GM10248 (cell line): ENCODE results near the gene SLC25A21.

Experiments
- CTCF ChIA-PET: fragments of 300-600 bp; sonication (Branson Sonifier 250); formaldehyde crosslinking; extraction: SDS; loops from one replicate; lab custom pipeline; 2021; ENCODE audit warnings: antibody characterized with exemption; lab: Yijun Ruan, JAX
- POLR2A ChIA-PET: fragments of 350-650 bp; sonication (Branson Sonifier 250); formaldehyde crosslinking; extraction: SDS; loops from one replicate; lab custom pipeline; 2020; ENCODE audit warnings: antibody characterized with exemption; lab: Yijun Ruan, JAX
- DNase-seq: peaks from one replicate; pipeline ENCODE4 v3.0.0; 2012; ENCODE audit errors: extremely low spot score
- CTCF ChIP-seq: IDR thresholded peaks from 2 replicates; pipeline ENCODE4 v1.5.1; 2012; ENCODE audit warnings: mild to moderate bottlenecking, low read depth; ENCODE audit errors: extremely low read depth, missing control alignments, control extremely low read depth

Gene SLC25A21

GRCh38 chr14:36682338-36682737 is 490.1 kb downstream of the SLC25A21 start:
- CTCF ChIA-PET: no interaction called here

GRCh38 chr14:36676236-36676635 is 496.2 kb downstream of the SLC25A21 start:
- TF ChIP-seq CTCF: no peak
- DNase-seq: no peak
- POLR2A ChIA-PET: no interaction called here
- CTCF ChIA-PET: no interaction called here

More at GRCh38 chr14:36682338-36682737, 490.1 kb downstream of the SLC25A21 start:
- DNase-seq: no peak
- TF ChIP-seq CTCF: no peak
- POLR2A ChIA-PET: no interaction called here

GRCh38 chr14:36675581-36675980 is 496.8 kb downstream of the SLC25A21 start:
- ChIA-PET POLR2A (no interaction called here), CTCF (no interaction called here)
- no peak for TF ChIP-seq CTCF
- DNase-seq: no peak

GRCh38 chr14:36674659-36675058 is 497.7 kb downstream of the SLC25A21 start:
- no peak for TF ChIP-seq CTCF
- POLR2A ChIA-PET: no interaction called here
- CTCF ChIA-PET: no interaction called here
- DNase-seq: no peak

GRCh38 chr14:36672095-36672494 is 500.3 kb downstream of the SLC25A21 start:
- POLR2A ChIA-PET: no interaction called here

GRCh38 chr14:36671149-36671548 is 501.3 kb downstream of the SLC25A21 start:
- TF ChIP-seq CTCF: no peak
- DNase-seq: no peak
- ChIA-PET POLR2A (no interaction called here), CTCF (no interaction called here)

More at GRCh38 chr14:36672095-36672494, 500.3 kb downstream of the SLC25A21 start:
- no peak for DNase-seq
- no peak for TF ChIP-seq CTCF
- CTCF ChIA-PET: no interaction called here

DNA sequence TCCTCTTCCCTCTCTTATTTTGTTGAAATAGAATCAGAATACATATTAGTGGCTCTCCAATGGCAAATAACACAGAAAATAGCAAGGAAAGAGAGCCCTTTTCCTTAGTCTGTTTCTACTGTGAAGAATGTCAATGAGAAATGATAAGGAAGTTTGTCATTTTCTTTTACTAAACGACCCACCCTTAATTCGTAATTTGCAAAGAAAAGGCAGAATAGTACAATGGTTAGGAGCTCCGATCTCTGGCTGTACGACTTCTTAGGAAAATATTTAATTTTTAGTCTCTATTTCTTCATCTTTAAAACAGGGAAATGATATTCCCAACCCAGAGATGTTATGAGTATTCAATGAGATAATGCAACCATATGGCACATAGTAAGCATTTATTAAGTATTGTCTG is 504.7 kb downstream of the SLC25A21 start:
- no peak for TF ChIP-seq CTCF
- ChIA-PET POLR2A (no interaction called here), CTCF (interaction anchor here (0.9 kb wide), 1 partner anchor 23 kb away, joined by 3 read pairs; no protein-coding TSS in a partner anchor)
- no peak for DNase-seq
